ENCODE results near the gene PARVB.

GRCh38 chr22:44143105-44143474, 119.0 kb downstream of the PARVB start:
- TF ChIP-seq POLR2A (IDR thresholded peaks at IDR 0.05) = no peak
- TF ChIP-seq, protein P1, sequence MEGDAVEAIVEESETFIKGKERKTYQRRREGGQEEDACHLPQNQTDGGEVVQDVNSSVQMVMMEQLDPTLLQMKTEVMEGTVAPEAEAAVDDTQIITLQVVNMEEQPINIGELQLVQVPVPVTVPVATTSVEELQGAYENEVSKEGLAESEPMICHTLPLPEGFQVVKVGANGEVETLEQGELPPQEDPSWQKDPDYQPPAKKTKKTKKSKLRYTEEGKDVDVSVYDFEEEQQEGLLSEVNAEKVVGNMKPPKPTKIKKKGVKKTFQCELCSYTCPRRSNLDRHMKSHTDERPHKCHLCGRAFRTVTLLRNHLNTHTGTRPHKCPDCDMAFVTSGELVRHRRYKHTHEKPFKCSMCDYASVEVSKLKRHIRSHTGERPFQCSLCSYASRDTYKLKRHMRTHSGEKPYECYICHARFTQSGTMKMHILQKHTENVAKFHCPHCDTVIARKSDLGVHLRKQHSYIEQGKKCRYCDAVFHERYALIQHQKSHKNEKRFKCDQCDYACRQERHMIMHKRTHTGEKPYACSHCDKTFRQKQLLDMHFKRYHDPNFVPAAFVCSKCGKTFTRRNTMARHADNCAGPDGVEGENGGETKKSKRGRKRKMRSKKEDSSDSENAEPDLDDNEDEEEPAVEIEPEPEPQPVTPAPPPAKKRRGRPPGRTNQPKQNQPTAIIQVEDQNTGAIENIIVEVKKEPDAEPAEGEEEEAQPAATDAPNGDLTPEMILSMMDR (IDR thresholded peaks at IDR 0.05) = no peak
